Ecto neural progenitor cell (in vitro differentiated cells): ENCODE results near the gene XRCC5.
"Not testable (repeated sequence)": the region's sequence is repeated elsewhere in the genome, so short reads cannot be mapped to it uniquely, and the experiment has no call there.

Experiments
- DNase-seq: peaks from one replicate; pipeline ENCODE4 v3.0.0-alpha.2; 2018; ENCODE audit warnings: low spot score

Gene XRCC5

GRCh38 chr2:216108967-216109921, at the start of gene XRCC5:
Gene XRCC5, plus strand, starts transcription at chr2:216109348. Its CDS starts 89 bp downstream, at chr2:216109437.
- DNase-seq, result peak; percentile 99

GRCh38 chr2:216064014-216064630, 45.0 kb upstream of the XRCC5 start:
- no peak for DNase-seq

GRCh38 chr2:216064665-216065064, 44.5 kb upstream of the XRCC5 start:
- DNase-seq, result no peak

GRCh38 chr2:216066230-216066629, 42.9 kb upstream of the XRCC5 start:
- no peak for DNase-seq

- no peak for DNase-seq
Measured at GRCh38 chr2:216069028-216069427, 40.1 kb upstream of the XRCC5 start.

- no peak for DNase-seq
Measured at GRCh38 chr2:216070195-216070594, 39.0 kb upstream of the XRCC5 start.

GRCh38 chr2:216071111-216071851, 37.9 kb upstream of the XRCC5 start:
- DNase-seq, result no peak

- DNase-seq, result no peak
Measured at GRCh38 chr2:216072473-216072872, 36.7 kb upstream of the XRCC5 start.

- DNase-seq, result no peak
Measured at GRCh38 chr2:216073773-216074172, 35.4 kb upstream of the XRCC5 start.

GRCh38 chr2:216074380-216074779, 34.8 kb upstream of the XRCC5 start:
- no peak for DNase-seq

GRCh38 chr2:216074794-216075193, 34.4 kb upstream of the XRCC5 start:
- no peak for DNase-seq

GRCh38 chr2:216075510-216076485, 33.4 kb upstream of the XRCC5 start:
- DNase-seq, result no peak

- DNase-seq, result no peak
Measured at GRCh38 chr2:216078776-216079175, 30.4 kb upstream of the XRCC5 start.

GRCh38 chr2:216080048-216080447, 29.1 kb upstream of the XRCC5 start:
- DNase-seq, result not testable (repeated sequence)

- no peak for DNase-seq
Measured at GRCh38 chr2:216081012-216081411, 28.1 kb upstream of the XRCC5 start.

- DNase-seq, result peak; percentile 92
Measured at GRCh38 chr2:216081487-216082116, 27.5 kb upstream of the XRCC5 start, which contains the start of the genes PECR and TMEM169. Gene PECR, minus strand, starts transcription at chr2:216081809. Its CDS starts 68 bp downstream, at chr2:216081741. Gene TMEM169, plus strand, starts transcription at chr2:216081919. Its CDS starts 14,045 bp downstream, at chr2:216095964.

- DNase-seq, result peak; percentile 52
Measured at GRCh38 chr2:216082117-216082711, 26.9 kb upstream of the XRCC5 start.

GRCh38 chr2:216082805-216083204, 26.3 kb upstream of the XRCC5 start:
- peak; percentile 50 for DNase-seq

GRCh38 chr2:216083464-216084281, 25.5 kb upstream of the XRCC5 start:
- DNase-seq, result peak; percentile 81
